IPS-NIHi11 (cell line): ENCODE data around the gene TRAPPC12.
"Not testable (repeated sequence)": the region's sequence is repeated elsewhere in the genome, so short reads cannot be mapped to it uniquely, and the experiment has no call there.

ENCODE experiments used
- DNase-seq: peaks from one replicate; pipeline ENCODE4 v3.0.0; 2012; ENCODE audit warnings: mixed read lengths, low spot score

TRAPPC12 gene

DNA sequence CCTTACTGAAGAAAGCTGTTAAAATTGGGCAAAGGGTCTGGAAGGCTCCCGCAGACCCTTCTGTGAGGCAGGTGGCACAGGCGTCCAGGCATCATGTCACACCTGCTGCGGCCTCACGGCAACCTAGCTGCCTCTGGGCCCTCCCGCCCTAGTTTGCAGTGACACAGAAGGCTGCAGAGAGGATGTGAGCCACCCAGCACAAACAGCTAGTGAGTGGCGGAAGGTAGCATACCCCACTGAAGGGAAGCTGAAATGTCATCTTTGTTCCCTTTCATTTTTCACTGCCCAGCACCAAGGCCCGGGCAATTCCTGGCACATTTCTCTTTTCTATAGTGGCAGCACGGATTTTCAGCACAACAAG is 53.8 kb downstream of the TRAPPC12 start:
- no peak for DNase-seq

DNA sequence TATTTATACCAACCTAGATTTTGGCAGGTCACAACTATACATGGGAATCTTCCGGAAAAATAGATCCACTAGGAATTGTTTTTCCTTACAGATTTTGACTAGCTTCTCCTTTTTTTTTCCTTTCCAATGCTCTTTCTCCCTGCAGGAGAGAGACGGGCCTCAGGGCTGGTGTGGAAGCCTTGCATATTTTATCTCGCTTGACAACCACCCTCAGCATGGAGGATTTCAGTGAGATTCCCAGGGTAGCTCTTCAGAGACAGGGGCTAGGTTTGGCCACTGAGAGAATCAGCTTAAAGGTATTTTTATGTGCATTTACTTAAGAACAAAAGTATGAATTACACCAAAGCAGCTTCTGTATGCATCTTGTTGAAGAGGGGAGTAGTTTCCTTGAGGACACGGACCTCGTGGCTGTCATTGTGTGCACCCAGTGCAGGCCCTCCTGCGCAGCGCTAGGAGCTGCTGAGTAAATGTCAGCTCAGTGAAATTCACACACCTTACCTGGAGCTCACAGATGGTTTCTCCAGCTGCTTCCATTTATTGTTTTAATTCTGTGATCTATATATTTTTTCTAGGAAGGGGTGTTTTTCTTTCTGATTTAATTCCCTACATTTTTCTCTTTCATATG is 54.4 kb downstream of the TRAPPC12 start:
- DNase-seq: no peak

- no peak for DNase-seq
Measured at GRCh38 chr2:3434654-3435053, 55.2 kb downstream of the TRAPPC12 start.

GRCh38 chr2:3435445-3435844 is 56.0 kb downstream of the TRAPPC12 start:
- DNase-seq: no peak

GRCh38 chr2:3440477-3440876 is 61.0 kb downstream of the TRAPPC12 start:
- DNase-seq: no peak

- no peak for DNase-seq
Measured at GRCh38 chr2:3441465-3441864, 62.0 kb downstream of the TRAPPC12 start.

DNA sequence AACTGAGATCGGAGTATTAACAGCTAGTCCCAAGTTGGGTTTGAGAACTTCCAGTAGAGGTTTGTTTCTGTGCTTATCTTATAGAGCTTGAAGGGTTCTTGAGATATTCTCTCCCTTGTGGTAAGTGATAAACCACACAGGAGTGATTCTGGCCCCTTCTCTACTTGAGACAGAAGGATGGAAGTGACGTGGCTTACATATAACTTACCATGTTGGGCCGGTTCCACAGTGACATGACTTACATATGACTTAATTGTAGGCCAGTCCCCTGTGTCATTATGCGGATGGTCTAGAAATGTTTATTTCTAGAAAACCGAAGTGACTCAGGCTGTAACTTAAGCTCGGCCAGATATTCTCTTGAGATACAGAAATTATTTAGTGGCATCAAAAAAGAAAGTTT is 62.7 kb downstream of the TRAPPC12 start:
- DNase-seq: no peak

DNA sequence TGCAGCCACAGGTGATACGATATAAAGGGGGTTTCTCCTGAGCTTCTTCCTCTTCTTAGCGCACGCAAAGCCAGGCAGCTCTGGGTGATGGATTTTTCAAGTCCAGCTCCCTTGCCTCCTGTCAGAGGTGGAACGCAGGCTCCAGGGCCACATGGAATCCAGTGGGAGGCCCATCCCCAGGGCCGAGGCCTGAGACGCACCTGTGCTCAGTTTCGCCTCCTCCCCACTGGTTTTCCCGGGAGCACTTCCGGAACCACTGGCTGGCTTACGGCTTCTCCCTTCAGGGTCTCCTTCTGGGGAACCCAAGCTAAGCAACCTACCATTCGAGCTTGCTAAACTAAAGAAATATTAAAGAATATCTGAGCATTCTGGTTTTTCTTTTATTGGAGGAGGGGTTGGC is 63.6 kb downstream of the TRAPPC12 start:
- DNase-seq: no peak

GRCh38 chr2:3443506-3444084 is 64.1 kb downstream of the TRAPPC12 start:
- DNase-seq: peak; percentile 43

DNA sequence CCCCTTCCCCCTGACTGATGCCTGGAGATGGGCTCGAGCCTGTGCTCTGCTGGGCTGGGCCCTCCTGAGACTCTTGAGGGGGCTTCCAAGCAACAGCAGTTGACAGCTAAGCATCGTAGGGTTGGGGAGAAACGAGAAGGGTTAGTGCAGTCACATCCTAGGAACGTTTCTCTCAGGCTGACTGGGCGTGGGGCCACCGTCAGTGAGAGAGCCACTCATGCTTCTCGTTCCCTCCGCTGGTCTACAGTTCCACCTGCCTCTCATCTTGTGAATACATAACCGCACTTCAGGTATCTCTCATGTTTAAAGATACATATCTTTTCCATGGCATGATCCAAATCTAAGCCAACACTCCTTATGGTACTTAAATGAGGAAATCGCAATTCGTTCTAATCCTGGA is 66.4 kb downstream of the TRAPPC12 start:
- no peak for DNase-seq

- DNase-seq: no peak
Measured at GRCh38 chr2:3446381-3446780, 66.9 kb downstream of the TRAPPC12 start.

GRCh38 chr2:3447186-3447585 is 67.7 kb downstream of the TRAPPC12 start:
- not testable (repeated sequence) for DNase-seq

DNA sequence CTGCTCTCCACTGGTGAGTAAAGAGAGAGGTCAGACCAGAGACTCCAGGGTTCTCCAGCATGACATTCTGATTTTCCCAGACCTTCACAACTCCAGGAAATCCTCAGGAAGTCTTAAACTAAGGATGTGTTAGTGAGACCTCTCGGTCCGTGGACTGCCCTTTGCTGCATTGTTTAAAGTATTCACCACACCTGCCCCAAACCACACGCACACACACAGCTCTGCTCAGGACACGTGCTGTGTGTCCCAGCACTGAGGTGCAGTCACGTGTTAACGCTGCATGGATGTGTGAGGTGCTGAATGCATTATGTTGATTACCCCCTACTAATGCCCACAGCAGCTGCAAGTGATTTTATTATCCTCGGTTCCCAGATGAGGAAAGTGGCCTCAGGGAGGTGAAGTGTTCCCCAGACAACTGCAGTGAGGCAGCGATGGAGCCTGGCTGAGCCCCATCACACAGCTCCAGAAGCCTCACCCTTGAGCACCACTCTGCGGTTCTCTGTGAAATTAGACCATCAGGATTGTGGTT is 68.4 kb downstream of the TRAPPC12 start:
- DNase-seq: no peak

DNA sequence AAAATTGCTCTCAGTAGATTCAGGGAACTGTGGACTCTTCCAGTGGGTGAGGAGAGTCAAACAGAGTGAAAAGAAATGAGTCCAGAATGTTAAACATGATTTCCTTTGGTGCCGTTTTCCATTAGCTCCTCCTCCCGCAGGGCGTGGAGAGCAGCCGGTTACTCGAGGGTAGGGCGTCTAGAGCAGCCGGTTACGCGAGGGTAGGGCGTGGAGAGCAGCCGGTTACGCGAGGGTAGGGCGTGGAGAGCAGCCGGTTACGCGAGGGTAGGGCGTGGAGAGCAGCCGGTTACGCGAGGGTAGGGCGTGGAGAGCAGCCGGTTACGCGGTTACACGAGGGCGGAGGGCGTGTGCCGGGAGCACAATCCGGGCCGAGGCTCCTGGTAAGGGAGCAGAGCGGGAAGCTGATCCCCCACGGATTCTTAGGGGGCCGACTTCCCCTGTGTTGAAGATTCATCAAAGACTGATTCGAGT is 69.0 kb downstream of the TRAPPC12 start:
- DNase-seq: not testable (repeated sequence)

- no peak for DNase-seq
Measured at GRCh38 chr2:3449086-3449485, 69.6 kb downstream of the TRAPPC12 start.

DNA sequence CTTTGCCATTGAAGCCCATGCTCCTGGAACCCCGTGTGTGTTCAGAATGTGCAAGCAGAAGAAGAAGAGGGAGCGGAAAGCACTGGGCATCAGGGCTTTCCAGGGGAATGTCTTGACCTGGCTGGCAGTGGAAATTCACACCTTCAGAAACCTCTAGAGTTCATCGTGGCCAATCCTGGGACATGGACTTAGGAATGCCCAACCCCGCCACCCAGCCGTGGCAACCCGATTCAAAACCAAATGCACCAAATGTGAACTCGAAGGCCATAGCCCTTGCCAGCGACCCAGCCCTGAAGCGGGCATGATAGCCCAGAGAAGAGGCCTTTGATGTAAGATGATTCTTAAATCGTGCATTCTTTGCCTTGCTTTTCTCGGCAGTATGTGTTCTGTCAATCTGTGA is 70.4 kb downstream of the TRAPPC12 start:
- no peak for DNase-seq

GRCh38 chr2:3450385-3451010 is 71.0 kb downstream of the TRAPPC12 start:
- no peak for DNase-seq

DNA sequence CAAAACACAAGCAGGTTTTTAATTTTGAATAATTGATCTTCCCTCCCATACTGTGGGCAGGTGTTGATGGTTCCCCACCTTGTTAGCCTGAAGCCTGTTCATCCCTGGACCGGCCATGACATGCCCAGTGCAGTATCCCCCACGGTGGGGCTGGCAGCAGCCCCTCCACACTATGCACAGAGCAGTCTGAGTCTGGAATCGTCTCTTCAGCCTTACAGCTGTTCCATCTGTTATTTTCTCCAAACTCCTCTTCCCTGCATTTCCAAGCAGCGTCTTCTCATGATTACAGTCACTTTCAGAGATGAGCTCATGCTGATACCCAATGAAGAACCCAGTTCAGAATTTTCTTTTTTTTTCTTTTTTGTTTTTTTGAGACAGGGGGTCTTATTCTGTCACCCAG is 71.7 kb downstream of the TRAPPC12 start:
- DNase-seq: no peak

GRCh38 chr2:3451926-3452671 is 72.6 kb downstream of the TRAPPC12 start:
- no peak for DNase-seq

- DNase-seq: no peak
Measured at GRCh38 chr2:3453190-3453999, 73.9 kb downstream of the TRAPPC12 start.

GRCh38 chr2:3454005-3454404 is 74.5 kb downstream of the TRAPPC12 start:
- not testable (repeated sequence) for DNase-seq

- no peak for DNase-seq
Measured at GRCh38 chr2:3454802-3455201, 75.3 kb downstream of the TRAPPC12 start.
